Amygdala (tissue), 56 donors: Measurements from ENCODE around the gene PCDHA13.
A peak's percentile ranks its signal among the peaks of the same experiment; 100 is the strongest.
"Not testable (repeated sequence)": the region's sequence is repeated elsewhere in the genome, so short reads cannot be mapped to it uniquely, and the experiment has no call there.

Experiments used
- DNase-seq, 56 donors: peaks; one replicate each; lab custom pipeline; 2025; lab: John Stamatoyannopoulos, UW

Gene PCDHA13

GRCh38 chr5:140881889-140882590 lies at the start of gene PCDHA13:
PCDHA13 (plus strand) TSS chr5:140882124; CDS start chr5:140882269, 145 bp downstream.
- DNase-seq: peak in 3 of 56 donors; percentile 14 to 40 (median 19)

- no peak for DNase-seq
Measured at GRCh38 chr5:140833993-140834392, 47.9 kb upstream of the PCDHA13 start, which contains the start of gene PCDHA7. PCDHA7 (plus strand) TSS chr5:140834269; CDS start chr5:140834384, 115 bp downstream.

GRCh38 chr5:140834439-140835008 lies 47.4 kb upstream of the PCDHA13 start:
- not testable (repeated sequence) for DNase-seq

- no peak for DNase-seq
Measured at GRCh38 chr5:140835622-140836510, 46.1 kb upstream of the PCDHA13 start.

GRCh38 chr5:140840978-140841962 lies 40.7 kb upstream of the PCDHA13 start, which contains the start of gene PCDHA8:
PCDHA8 (plus strand) TSS chr5:140841187; CDS start chr5:140841322, 135 bp downstream.
- DNase-seq: peak in 3 of 56 donors; percentile 25 to 60 (median 34)

- DNase-seq: no peak
Measured at GRCh38 chr5:140842798-140843733, 38.9 kb upstream of the PCDHA13 start.

GRCh38 chr5:140848139-140849102 lies 33.5 kb upstream of the PCDHA13 start, which contains the start of gene PCDHA9:
PCDHA9 (plus strand) TSS chr5:140848382; CDS start chr5:140848496, 114 bp downstream.
- DNase-seq: not testable (repeated sequence)

- not testable (repeated sequence) for DNase-seq
Measured at GRCh38 chr5:140849831-140850634, 31.9 kb upstream of the PCDHA13 start.

GRCh38 chr5:140855772-140856674 lies 25.9 kb upstream of the PCDHA13 start, which contains the start of gene PCDHA10:
PCDHA10 (plus strand) TSS chr5:140855897; CDS start chr5:140856049, 152 bp downstream.
- DNase-seq: peak in 3 of 56 donors; percentile 16 to 38 (median 20)

- no peak for DNase-seq
Measured at GRCh38 chr5:140857177-140857986, 24.5 kb upstream of the PCDHA13 start.

- DNase-seq: no peak
Measured at GRCh38 chr5:140857987-140858240, 24.0 kb upstream of the PCDHA13 start.

GRCh38 chr5:140862441-140863295 lies 19.3 kb upstream of the PCDHA13 start:
- DNase-seq: no peak

- peak in 2 of 56 donors; percentile 17 to 44 for DNase-seq
Measured at GRCh38 chr5:140868721-140869554, 13.0 kb upstream of the PCDHA13 start, which contains the start of gene PCDHA11. PCDHA11 (plus strand) TSS chr5:140868957; CDS start chr5:140869104, 147 bp downstream.
